GM21515 (cell line): ENCODE measurements around the gene LRP2.

ENCODE experiments used
- ATAC-seq: cut with Tn5 transposase; IDR thresholded peaks from one replicate; pipeline ENCODE4 v1.9.1; 2021; ENCODE audit not compliant: unreplicated experiment

Gene LRP2

GRCh38 chr2:169247211-169247610 is 115.1 kb downstream of the LRP2 start:
- no peak for ATAC-seq

- ATAC-seq: no peak
Measured at GRCh38 chr2:169240405-169240804, 121.9 kb downstream of the LRP2 start.

GRCh38 chr2:169237939-169238338 is 124.4 kb downstream of the LRP2 start:
- no peak for ATAC-seq

GRCh38 chr2:169237286-169237685 is 125.0 kb downstream of the LRP2 start:
- no peak for ATAC-seq

GRCh38 chr2:169232551-169233154 is 129.7 kb downstream of the LRP2 start:
- ATAC-seq: no peak

GRCh38 chr2:169230204-169230603 is 132.1 kb downstream of the LRP2 start:
- ATAC-seq: no peak

- ATAC-seq: no peak
Measured at GRCh38 chr2:169229590-169229989, 132.7 kb downstream of the LRP2 start.

- no peak for ATAC-seq
Measured at GRCh38 chr2:169225906-169226305, 136.4 kb downstream of the LRP2 start.

GRCh38 chr2:169225233-169225750 is 137.0 kb downstream of the LRP2 start:
- ATAC-seq: no peak

GRCh38 chr2:169222665-169223064 is 139.7 kb downstream of the LRP2 start:
- ATAC-seq: no peak

GRCh38 chr2:169221745-169222369 is 140.5 kb downstream of the LRP2 start:
- no peak for ATAC-seq

- no peak for ATAC-seq
Measured at GRCh38 chr2:169210917-169211316, 151.4 kb downstream of the LRP2 start.

- no peak for ATAC-seq
Measured at GRCh38 chr2:169208026-169208425, 154.3 kb downstream of the LRP2 start.

- ATAC-seq: no peak
Measured at GRCh38 chr2:169205176-169205575, 157.2 kb downstream of the LRP2 start.

- ATAC-seq: no peak
Measured at GRCh38 chr2:169203952-169204351, 158.4 kb downstream of the LRP2 start.

- ATAC-seq: no peak
Measured at GRCh38 chr2:169200756-169201155, 161.6 kb downstream of the LRP2 start.

- ATAC-seq: no peak
Measured at GRCh38 chr2:169193618-169194017, 168.7 kb downstream of the LRP2 start.

GRCh38 chr2:169190197-169190775 is 172.0 kb downstream of the LRP2 start:
- ATAC-seq: no peak

- ATAC-seq: no peak
Measured at GRCh38 chr2:169189132-169189531, 173.2 kb downstream of the LRP2 start.

- ATAC-seq: no peak
Measured at GRCh38 chr2:169185711-169186110, 176.6 kb downstream of the LRP2 start.

- ATAC-seq: no peak
Measured at GRCh38 chr2:169184074-169184473, 178.3 kb downstream of the LRP2 start.

- no peak for ATAC-seq
Measured at GRCh38 chr2:169182573-169182972, 179.8 kb downstream of the LRP2 start.
